HG03097 (cell line): ENCODE results near the gene PDZD8.
"Not testable (repeated sequence)": the region's sequence is repeated elsewhere in the genome, so short reads cannot be mapped to it uniquely, and the experiment has no call there.

ENCODE experiments used
- ATAC-seq: cut with Tn5 transposase; IDR thresholded peaks from one replicate; pipeline ENCODE4 v1.9.1; 2021; ENCODE audit not compliant: unreplicated experiment, low FRiP score

Gene PDZD8

GRCh38 chr10:117239051-117239450, 136.2 kb downstream of the PDZD8 start:
- no peak for ATAC-seq

GRCh38 chr10:117237401-117237991, 137.7 kb downstream of the PDZD8 start:
- ATAC-seq: no peak

- ATAC-seq: not testable (repeated sequence)
Measured at GRCh38 chr10:117230107-117230506, 145.1 kb downstream of the PDZD8 start.

GRCh38 chr10:117228210-117228609, 147.0 kb downstream of the PDZD8 start:
- ATAC-seq: no peak
